Thyroid gland (tissue), 4 donors: Measurements from ENCODE around the gene CC2D2A. TPM values are rescaled to one million over a fixed set of nuclear protein-coding genes. Genes with fewer than 3 reads are reported as not detected.

ENCODE experiments used
- DNase-seq, 2 donors: peaks; one replicate each; pipeline ENCODE4 v3.0.0-alpha.2; 2019
- H3K27ac ChIP-seq, 3 donors: fragments of 200-600 bp; sonication (generic); 1 replicate in 2 of 3; 2 replicates in 1 of 3; pipeline ENCODE4 v1.5.1; 2016 to 2019; ENCODE audit warnings: mild to moderate bottlenecking in 1 of 3, moderate library complexity in 1 of 3
- H3K27me3 ChIP-seq: fragments of 200-600 bp; sonication (generic); one replicate; pipeline ENCODE4 v1.5.1; 2019
- H3K36me3 ChIP-seq, 2 donors: fragments of 200-600 bp; sonication (generic); one replicate each; pipeline ENCODE4 v1.5.1; 2016 to 2019
- H3K4me1 ChIP-seq, 2 donors: fragments of 200-600 bp; sonication (generic); one replicate each; pipeline ENCODE4 v1.5.1; 2017 to 2019
- H3K4me3 ChIP-seq, 3 donors: fragments of 200-600 bp; sonication (generic); replicated peaks in 1 of 3; 1 replicate in 2 of 3; 2 replicates in 1 of 3; pipeline ENCODE4 v1.5.1; 2016; ENCODE audit warnings: mild to moderate bottlenecking in 1 of 3
- H3K9me3 ChIP-seq: fragments of 200-600 bp; sonication (generic); one replicate; pipeline ENCODE4 v1.5.1; 2017
- POLR2A ChIP-seq, 2 donors: fragments of 450-650 bp; IDR thresholded peaks; one replicate each; pipeline ENCODE4 v1.6.1; 2017; ENCODE audit warnings: antibody characterized with exemption in 2 of 2, mild to moderate bottlenecking in 2 of 2, moderate library complexity in 1 of 2
- whole genome bisulfite sequencing, 2 donors: methylation state at CpG; one replicate each; pipeline ENCODE4 v1.1.5; 2017; 5-methylcytosine and 5-hydroxymethylcytosine counted together
- intact Hi-C: fragments of 100-400 bp; cut with DNase I; formaldehyde crosslinking; loops from one replicate; pipeline ENCODE4 v1.15.1; 2023
- total RNA-seq, 4 donors: library from RNA; depleted of rRNA; stranded (reverse); fragments of >200 nt; gene quantifications; one replicate each; pipeline ENCODE4 v1.2.3, GENCODE V29; 2016
- TF ChIP-seq, protein P1 (sequence below), 6 experiments: fragments of 200-600 bp in 3 of 6; fragments of 450-650 bp in 3 of 6; sonication (generic) in 3 of 6; IDR thresholded peaks; one replicate each; pipeline ENCODE4 v1.5.1; 2016 to 2019; ENCODE audit warnings: antibody characterized with exemption in 6 of 6, mild to moderate bottlenecking in 2 of 6, inconsistent platforms in 1 of 6, moderate library complexity in 1 of 6

CC2D2A gene
- total RNA-seq, 4 donors from 2014 or later: 13.6 to 25.1 (median 18.7) TPM

DNA sequence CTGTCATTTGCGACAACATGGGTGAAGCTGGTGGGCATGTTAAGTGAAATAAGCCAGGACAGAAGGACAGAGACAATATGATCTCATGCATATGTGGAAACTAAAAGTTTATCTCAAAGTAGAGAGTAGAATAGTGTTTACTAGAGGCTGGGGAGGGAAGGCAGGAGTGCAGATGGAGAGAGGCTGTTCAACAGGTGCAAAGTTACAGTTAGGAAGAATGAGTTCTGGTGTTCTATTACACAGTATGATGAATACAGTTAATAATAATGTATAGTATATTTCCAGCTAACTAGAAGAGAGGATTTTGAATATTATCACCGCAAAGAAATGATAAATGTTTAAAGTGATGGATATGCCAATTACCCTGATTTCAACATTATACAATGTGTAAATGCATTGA is 115.6 kb downstream of the CC2D2A start:
- H3K36me3 ChIP-seq: no peaks in the 10 kb centered on the region
- no peak for TF ChIP-seq POLR2A (IDR thresholded peaks at IDR 0.05)
- TF ChIP-seq, protein P1, sequence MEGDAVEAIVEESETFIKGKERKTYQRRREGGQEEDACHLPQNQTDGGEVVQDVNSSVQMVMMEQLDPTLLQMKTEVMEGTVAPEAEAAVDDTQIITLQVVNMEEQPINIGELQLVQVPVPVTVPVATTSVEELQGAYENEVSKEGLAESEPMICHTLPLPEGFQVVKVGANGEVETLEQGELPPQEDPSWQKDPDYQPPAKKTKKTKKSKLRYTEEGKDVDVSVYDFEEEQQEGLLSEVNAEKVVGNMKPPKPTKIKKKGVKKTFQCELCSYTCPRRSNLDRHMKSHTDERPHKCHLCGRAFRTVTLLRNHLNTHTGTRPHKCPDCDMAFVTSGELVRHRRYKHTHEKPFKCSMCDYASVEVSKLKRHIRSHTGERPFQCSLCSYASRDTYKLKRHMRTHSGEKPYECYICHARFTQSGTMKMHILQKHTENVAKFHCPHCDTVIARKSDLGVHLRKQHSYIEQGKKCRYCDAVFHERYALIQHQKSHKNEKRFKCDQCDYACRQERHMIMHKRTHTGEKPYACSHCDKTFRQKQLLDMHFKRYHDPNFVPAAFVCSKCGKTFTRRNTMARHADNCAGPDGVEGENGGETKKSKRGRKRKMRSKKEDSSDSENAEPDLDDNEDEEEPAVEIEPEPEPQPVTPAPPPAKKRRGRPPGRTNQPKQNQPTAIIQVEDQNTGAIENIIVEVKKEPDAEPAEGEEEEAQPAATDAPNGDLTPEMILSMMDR (IDR thresholded peaks at IDR 0.05): no peak
- H3K27me3 ChIP-seq: no peaks in the 10 kb centered on the region
- H3K9me3 ChIP-seq: no peaks in the 10 kb centered on the region
- WGBS, 2 donors: 96 to 98% methylated on average over 2 of the region's 2 CpGs
- peaks cover 0 to 5% of the 10 kb centered on the region in 2 donors for H3K4me1 ChIP-seq
- H3K4me3 ChIP-seq: no peak overlapping the region
- H3K27ac ChIP-seq: no peak overlapping the region
- no peak for DNase-seq
- intact Hi-C loops: no loop called here

DNA sequence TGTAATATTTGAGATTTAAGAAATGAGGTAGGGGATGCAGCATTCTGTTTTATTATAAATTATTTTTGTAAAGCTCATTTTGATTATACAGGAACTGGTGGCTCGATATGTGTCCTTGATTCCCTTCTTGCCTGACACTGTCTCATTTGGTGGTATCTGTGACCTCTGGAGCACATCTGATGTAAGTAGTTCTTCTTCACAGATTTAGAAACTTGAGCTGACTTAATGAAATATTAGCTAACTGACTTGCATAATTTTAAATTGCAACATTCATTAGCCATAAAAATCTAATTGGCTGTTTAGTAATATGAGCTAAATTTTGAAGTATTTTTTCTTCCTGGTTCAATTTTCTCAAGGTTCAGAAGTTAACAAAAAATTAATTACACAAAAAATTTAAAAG is 116.4 kb downstream of the CC2D2A start:
- Histone ChIP-seq H3K9me3 (no peaks in the 10 kb centered on the region), H3K4me1 (peaks cover 0 to 5% of the 10 kb centered on the region in 2 donors), H3K36me3 (no peaks in the 10 kb centered on the region), H3K27ac (no peak overlapping the region), H3K27me3 (no peaks in the 10 kb centered on the region), H3K4me3 (no peak overlapping the region)
- TF ChIP-seq, protein P1 (IDR thresholded peaks at IDR 0.05): no peak
- TF ChIP-seq POLR2A (IDR thresholded peaks at IDR 0.05): no peak
- DNase-seq: no peak
- 86 to 93% methylated on average over 1 of the region's 1 CpG for WGBS, 2 donors
- intact Hi-C loops: no loop called here

DNA sequence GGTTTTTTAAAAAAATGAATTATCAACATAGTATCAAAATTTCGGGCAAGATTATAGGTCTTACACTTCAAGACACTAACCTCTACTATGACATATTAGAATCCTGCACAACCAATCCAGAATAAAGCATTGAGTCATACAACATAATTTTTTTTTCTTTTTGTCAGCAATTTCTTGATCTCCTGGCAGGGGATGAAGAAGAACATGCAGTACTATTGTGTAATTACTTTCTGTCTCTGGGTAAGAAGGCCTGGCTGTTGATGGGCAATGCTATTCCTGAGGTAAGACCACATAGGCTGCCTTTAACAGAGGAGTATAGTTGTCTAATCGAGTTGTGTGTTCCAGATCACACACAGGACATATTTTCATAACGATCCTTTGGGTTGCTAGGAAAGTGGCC is 118.0 kb downstream of the CC2D2A start:
- peaks cover 4 to 5% of the 10 kb centered on the region in 2 donors for H3K4me1 ChIP-seq
- intact Hi-C loops: no loop called here
- H3K27me3 ChIP-seq: no peaks in the 10 kb centered on the region
- H3K9me3 ChIP-seq: no peaks in the 10 kb centered on the region
- no peak overlapping the region for H3K27ac ChIP-seq
- 64 to 82% methylated on average over 3 of the region's 3 CpGs for WGBS, 2 donors
- DNase-seq: no peak
- H3K36me3 ChIP-seq: no peaks in the 10 kb centered on the region
- no peak overlapping the region for H3K4me3 ChIP-seq
- no peak for TF ChIP-seq POLR2A (IDR thresholded peaks at IDR 0.05)
- TF ChIP-seq, protein P1 (IDR thresholded peaks at IDR 0.05): no peak

DNA sequence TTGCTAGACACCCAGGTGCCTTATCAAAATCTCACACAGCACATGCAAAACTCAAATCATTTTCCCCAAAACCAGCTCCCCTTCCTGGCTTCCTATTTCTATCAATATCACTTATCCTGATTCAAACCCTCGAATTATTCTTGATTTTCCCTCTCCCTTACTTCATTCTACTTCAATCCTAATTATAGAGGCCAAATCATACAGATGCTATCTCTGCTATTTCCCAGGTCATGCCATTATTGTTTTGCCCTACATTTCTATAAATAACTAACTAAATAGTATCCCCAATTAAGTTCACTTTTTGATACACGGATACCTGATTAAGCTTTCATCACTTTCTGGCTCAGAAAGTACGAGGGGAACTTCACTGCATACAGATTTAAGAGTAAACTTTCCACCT is 123.1 kb downstream of the CC2D2A start:
- Histone ChIP-seq H3K4me1 (peaks cover 0 to 4% of the 10 kb centered on the region in 2 donors), H3K36me3 (no peaks in the 10 kb centered on the region), H3K9me3 (no peaks in the 10 kb centered on the region), H3K27me3 (no peaks in the 10 kb centered on the region), H3K27ac (no peak overlapping the region), H3K4me3 (no peak overlapping the region)
- no peak for DNase-seq
- TF ChIP-seq POLR2A (IDR thresholded peaks at IDR 0.05): no peak
- TF ChIP-seq, protein P1 (IDR thresholded peaks at IDR 0.05): no peak
- WGBS, 2 donors: 78 to 88% methylated on average over 3 of the region's 3 CpGs
- intact Hi-C loops: no loop called here

DNA sequence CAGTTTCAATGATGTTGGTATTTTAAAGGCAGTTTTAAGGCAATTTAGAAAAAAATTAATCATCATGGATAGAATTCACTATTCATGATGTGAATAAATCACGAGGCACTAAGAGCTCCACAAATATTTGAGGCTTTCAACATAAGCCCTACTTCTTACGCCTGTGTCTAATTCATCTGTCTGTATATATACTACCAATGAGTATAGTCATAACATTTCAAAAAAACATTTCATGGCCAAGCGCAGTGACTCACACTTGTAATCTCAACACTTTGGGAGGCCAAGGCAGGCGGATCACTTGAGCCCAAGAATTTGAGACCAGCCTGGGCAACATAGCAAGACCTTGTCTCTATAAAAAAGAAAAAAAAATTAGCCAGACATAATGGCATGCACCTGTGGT is 129.0 kb downstream of the CC2D2A start:
- Histone ChIP-seq H3K36me3 (peaks cover 0 to 3% of the 10 kb centered on the region in 2 donors), H3K27me3 (no peaks in the 10 kb centered on the region), H3K9me3 (no peaks in the 10 kb centered on the region), H3K27ac (no peak overlapping the region), H3K4me1 (no peaks in the 10 kb centered on the region), H3K4me3 (no peak overlapping the region)
- WGBS, 2 donors: 97% methylated on average over 4 of the region's 4 CpGs
- no peak for DNase-seq
- TF ChIP-seq, protein P1 (IDR thresholded peaks at IDR 0.05): no peak
- TF ChIP-seq POLR2A (IDR thresholded peaks at IDR 0.05): no peak
- intact Hi-C loops: no loop called here
